GM21447 (cell line): ENCODE measurements around the gene AIG1.
"Not testable (repeated sequence)": the region's sequence is repeated elsewhere in the genome, so short reads cannot be mapped to it uniquely, and the experiment has no call there.

Experiments
- ATAC-seq: cut with Tn5 transposase; IDR thresholded peaks from one replicate; pipeline ENCODE4 v1.9.1; 2021; ENCODE audit not compliant: unreplicated experiment

AIG1 gene

DNA sequence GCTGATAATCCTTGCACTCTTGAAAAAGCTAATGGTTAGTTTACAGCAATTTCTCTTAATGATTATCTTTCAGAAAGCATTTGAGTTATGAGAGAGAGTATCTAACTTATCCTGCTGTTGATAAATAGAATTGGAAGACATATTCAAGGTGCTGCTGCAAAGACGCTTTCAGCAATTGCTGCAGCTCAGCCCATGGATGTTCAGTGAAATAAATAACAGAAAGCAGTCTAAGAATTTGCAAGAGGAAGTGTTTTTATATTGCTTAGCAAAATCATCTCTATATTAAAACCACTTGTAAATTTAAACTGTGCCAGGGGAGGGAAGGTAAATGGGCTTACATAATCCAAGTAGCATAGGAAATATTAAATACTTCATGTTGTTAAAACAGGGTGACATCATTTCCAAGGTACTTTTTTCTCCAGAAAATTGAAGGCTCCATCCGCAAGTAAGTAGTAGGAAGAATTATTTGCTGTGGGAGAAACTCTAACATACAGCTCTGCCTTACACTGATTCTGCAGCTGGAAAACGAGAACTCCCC, 201.3 kb downstream of the AIG1 start:
- ATAC-seq: no peak

DNA sequence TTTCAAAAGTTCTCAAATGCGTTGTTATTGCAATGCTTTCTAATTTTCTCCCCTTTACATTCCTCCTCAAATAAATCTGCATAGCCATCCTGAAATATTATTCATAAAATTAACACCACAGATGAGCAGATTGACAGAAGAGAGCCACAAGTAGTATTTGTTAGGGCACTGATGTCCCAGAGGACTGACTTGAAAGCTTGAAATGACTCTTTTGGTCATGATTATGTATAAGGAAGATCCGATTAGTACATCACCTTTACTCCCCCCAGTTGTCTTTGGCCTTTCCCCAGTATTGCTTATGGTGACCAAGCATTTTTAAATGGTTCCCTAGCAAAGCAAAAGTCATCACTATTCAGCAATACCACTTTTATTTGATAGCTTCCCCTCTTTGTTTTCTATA, 202.2 kb downstream of the AIG1 start:
- ATAC-seq: peak; percentile 74

DNA sequence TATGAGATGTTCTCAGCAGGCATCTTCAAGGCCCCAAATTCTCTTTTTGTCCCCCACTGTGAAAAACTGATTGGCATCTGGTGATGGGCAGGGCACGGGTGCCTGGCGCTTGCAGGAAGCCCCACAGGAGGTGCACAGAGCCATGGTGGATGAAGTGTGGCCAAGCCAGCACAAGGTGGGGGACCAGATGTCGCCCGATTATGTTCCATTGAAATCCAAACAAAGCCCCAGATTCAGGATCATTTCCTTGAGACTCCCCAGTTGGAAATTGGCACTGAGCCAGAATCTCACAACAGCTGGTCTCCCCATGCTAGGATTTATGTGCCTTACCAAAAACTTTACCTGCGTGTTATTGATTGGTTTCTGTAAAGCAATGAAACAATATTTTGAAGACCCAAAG, 203.7 kb downstream of the AIG1 start:
- ATAC-seq: no peak

DNA sequence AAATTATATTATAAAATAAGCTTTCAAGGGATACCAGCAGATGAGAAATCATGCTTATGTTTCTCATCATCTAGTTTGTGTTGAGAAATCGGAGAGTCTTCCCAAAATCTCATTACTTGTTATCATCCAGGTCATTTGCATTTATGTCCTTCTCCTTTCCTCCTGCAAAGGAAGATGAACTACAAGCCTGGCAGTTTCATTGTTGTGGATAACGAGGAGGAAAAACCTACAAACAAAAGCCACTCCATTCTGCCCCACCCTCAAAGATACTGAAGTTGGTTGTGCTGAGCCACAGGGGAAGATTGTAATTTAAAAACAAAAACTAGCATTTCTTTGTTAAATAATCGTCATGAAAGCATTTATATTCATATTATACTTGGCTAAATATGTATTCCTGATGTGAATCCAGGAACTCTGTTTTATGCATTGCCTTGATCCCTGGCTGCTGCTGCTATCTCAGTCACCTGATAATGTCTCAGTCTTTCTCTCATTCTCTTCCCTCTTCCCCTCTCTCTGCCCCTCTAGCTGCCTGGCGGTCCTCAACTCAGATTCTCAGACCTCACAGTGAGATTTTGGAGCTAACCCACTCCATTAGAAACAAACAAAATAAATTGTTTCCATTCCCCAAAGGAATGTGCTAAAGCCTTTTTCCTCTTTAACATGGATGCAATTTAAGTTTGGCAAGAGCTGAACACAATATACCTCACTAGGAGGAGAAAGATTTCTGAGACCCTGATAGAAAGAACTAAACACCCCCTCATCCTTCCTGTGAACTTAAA, 204.5 kb downstream of the AIG1 start:
- no peak for ATAC-seq

DNA sequence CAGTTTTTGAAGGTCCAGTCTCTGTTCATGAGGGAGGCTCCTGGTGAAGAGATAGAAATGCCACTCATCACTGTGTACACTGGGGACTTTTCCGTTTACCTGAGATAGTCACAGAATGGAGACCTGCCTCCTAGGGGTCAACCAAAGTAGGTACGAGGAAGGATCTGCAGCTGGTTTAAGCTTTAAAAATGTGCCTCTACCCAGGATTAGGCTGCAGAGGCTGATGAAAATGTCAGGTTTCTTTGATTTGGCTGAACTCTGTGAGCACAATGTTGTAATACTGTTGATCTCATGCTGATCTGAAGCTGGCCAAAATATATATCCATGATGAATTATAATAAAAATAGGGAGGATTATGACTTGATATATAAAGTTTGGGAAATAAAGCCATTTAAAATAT, 207.1 kb downstream of the AIG1 start:
- no peak for ATAC-seq

DNA sequence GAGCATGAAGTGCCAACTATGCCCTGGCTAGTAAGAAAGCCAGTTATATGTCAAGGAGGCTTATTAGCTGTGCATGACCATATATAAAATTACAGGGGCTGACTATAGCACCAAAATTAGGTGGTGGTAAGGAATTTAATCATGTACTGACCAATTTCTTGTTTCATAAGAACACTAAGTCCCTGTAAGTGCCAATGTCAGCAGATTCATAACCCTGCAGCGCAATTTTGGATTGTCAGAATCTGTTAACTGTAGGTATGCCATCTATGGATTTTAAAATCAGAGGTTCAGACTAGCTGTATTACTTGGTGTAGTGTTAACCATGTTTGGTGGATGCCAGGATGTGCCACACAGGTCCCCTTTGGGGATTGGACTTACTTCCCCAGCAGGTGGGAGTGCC, 207.8 kb downstream of the AIG1 start:
- no peak for ATAC-seq

DNA sequence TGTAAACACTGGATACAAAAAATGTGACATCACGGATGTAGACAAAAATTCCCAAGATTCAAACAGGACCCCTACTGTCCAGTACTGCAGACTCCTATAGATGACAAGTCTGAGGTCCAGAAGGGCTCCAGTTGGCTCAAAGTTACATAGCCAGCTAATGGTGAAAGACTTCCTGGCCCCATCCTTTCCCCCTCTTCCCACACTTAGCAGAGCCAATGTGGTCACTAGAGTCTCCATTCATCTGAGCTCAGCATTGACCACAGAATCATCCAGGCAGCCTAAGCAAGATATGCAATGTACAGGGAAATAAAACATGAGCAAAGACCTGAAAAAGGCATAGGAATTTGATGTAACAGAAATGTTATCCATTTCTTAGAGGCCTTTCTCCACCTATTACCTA, 209.3 kb downstream of the AIG1 start:
- ATAC-seq: no peak

DNA sequence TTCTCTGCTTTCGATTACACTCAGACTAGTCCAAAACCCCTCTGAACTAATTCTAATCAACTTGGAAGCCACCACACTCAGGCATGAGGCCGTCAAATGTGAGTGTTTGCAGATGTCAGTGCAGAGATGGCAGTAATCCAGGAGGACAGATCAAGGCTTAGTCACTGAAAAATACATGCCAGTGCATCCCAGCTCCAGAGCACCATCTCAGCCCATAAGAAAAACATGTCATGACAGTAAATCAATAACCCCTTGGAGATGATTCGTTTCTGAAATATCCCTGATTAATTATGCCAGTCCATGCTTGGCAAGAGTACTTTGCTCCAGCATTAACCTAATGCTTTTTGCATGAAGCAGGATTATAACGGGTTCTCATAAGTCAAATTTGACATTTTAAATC, 210.3 kb downstream of the AIG1 start:
- ATAC-seq: no peak

DNA sequence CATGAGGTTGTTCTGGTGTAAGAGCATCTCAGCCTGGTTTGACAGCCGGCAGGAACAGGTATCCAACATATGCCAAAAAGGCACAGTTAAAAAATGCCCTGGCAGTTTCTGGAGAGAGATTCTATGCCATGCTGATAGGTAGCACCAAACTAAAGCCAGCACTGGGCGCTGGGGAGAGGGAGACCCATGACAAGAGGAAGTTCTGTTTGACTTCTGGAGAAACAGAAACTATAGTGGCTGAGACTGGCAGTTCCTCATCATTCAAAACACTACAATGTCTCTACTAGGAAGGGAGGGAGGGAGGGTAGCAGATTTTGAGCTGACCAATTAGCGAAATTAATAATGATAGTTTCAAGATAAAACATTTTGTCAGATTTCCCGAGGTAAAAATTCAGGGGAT, 215.7 kb downstream of the AIG1 start:
- ATAC-seq: peak; percentile 99

DNA sequence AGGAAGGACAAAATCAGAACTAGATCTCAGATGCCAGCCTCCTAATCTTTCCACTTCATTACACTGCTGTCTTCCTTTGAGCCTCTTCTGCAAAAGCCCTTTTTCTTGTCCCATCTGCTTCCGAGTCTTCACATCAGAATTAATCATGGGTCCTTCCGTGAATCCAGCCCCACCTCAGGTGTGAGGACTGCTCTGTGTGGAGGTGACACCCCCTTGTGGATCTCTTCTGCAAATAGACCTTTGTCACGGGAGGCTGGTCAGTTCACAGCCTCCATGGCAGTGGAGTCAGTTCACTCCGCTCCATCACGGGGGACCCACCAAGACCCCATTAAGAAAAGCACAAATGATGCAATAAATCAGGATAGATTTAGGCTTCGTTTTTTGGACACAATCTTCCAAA, 218.7 kb downstream of the AIG1 start:
- ATAC-seq: no peak

DNA sequence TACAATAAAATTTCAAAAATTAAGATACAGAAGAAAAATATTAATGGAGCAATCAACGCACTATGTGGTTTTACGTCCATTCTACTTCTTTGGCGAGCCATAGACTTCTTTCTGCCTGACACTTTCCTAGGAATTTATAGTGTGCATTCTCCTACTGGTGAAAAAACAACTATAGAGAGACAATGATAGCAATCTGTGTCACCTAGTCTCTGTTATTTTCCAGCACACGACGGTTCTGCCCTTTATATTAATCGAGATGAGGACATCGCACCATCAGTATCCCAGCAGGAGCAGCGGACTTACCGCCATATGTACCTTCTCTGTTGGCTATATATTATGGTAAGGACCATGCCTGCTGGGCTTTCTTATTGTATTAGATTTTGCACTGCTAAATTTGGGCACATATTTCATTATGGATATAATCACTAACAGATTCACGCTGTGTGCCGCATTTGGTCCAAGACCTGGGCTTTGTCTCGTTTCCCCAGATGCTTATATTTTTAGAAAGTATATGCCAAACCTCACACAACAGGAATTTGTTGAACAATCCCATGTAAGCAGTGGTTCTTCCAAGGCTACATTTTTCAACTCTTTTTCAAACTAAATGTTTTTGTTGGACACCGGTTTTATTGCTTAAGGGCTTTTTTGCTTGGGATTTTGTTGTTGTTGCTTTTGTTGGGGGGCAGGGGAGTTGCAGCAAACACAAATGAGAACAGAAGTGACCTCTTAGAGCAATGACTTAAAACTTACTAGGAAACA, 223.4 kb downstream of the AIG1 start:
- no peak for ATAC-seq

DNA sequence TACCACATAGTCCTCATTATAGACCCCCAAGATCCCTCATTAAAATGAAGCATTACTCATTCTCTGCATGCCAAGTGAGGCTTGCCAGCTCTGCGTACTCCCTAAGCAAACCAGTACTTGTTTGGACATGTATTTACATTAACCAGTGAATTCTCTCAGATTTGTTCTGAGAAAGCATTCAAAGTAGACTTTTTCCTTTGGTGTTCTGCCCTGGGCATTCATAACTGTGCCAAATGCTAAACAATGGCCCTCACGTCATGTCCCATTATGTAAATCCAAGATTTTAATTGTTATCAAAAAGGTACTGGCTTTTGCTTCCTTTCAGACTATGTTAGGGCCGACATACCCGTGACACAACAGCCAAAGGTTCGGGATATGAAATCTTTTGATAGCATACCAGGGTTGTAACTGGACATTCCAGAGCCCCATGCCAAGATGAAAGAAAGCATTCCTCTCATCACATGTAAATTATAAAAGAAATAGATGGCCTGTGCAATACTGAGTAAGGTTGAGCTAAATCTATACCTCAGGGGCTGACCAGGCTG, 225.6 kb downstream of the AIG1 start:
- no peak for ATAC-seq

DNA sequence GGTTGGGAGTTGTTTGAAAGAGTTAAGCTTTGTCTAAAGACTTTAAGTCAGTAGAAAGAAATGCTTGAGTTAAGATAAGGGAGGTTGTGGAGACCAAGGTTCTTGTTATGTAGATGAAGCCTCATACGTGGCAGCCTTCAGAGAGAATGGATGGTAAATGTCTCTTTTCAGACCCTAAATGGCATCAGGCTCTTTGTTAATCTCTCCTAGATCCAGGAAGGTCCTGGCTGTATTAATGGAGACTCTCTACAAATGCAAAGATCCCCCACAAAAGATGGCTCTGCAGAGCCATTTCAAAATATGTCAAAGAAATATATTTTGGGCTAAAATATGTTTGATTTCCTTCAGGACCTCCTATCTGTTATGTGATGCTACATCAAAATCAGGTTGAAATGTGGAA, 228.2 kb downstream of the AIG1 start:
- ATAC-seq: no peak

DNA sequence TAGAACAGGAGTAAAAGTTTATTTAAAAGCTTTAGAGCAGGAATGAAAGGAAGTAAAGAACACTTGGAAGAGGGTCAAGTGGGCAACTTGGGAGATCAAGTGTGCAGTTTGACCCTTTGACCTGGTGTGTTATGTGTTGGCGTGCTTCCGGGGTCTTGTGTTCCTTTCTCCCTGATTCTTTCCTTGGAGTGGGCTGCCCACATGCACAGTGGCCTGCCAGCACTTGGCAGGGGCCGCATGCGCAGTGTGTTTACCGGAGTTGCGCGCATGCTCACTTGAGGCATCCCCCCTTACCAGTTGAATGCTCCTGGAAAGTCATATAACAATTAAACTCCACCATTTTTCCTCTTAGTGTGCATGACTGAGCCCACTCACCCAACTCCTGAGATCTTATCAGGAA, 229.5 kb downstream of the AIG1 start:
- ATAC-seq: no peak

DNA sequence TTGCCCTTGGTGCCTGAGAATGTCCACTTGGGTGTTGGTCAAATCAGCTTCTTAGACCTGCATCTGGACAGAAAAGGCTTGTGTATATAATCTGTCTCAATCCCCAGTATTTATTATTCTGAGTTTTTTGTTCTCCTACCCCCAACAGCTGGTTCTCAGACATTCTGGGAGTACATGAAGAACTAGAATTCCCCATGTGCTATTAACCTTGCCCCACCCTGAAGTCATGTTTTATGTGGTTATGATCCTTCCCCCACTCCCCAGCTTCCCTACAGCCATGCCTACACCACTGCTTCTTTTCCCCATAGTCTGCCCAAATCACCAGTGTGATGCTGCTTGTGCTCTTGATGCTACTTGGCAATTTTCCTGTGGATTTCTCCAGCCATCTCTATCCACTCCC, 232.8 kb downstream of the AIG1 start:
- ATAC-seq: no peak

DNA sequence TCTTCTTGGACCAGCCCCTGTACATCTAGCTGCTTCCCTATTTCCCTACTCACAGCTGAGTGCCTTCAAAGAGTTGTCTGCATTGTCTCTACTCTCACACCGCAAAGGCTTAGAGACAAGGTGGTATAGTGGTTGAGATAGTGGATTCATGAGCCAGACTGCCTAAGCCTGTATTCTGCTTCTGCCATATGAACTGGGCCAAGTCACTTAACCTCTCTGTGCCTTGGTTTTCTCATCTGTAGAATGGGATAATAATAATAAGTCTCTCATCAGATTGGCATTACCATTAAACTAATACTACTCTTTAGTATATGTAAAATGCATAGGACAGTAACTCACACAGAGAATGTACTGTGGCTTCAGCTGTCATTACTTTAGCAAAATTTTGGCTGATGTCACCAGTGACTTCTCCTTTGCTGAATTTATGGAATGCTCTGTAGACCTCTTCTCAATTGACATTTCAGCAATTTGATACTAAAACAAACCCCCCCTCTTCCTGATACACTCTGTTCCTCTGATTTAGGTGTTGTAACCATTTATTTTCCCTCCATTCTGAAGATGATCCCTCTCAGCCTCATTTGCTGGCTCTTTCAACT, 233.7 kb downstream of the AIG1 start:
- no peak for ATAC-seq

DNA sequence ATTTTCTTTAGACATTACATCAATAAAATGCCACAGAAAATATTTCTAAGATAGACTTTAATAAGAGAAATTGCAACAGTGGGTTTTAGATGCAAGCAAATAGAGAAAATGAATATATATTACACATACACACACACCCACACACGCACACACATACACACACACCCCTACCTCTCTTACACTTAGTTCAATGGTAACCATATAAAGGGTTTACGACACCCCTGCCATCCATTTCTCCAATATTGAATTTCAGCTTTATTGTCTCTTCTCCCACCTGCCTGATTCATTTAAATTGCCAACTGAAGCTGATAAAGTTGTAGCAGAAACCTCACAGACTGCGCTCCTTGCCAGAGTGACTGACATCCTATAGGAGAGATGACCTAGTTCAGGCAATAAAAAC, 235.2 kb downstream of the AIG1 start:
- ATAC-seq: no peak

DNA sequence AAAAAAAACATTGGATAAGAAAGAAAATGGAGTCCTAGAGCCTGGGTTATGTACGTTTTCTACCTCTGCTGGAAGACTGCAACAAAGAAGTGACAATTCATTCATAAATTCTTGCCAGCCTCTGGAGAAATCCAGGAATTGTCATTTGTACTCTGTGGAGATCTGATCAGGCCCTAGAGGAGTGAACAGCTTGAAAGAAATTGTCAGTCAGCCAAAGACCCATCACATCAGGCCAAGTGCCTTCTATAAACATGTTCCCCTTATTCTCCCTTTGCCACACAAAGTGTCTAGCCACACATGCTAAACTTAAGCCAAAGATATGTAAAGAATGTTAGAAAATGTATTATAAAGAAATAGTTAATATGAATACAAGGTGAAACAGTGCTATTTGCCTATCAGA, 237.4 kb downstream of the AIG1 start:
- ATAC-seq: no peak

DNA sequence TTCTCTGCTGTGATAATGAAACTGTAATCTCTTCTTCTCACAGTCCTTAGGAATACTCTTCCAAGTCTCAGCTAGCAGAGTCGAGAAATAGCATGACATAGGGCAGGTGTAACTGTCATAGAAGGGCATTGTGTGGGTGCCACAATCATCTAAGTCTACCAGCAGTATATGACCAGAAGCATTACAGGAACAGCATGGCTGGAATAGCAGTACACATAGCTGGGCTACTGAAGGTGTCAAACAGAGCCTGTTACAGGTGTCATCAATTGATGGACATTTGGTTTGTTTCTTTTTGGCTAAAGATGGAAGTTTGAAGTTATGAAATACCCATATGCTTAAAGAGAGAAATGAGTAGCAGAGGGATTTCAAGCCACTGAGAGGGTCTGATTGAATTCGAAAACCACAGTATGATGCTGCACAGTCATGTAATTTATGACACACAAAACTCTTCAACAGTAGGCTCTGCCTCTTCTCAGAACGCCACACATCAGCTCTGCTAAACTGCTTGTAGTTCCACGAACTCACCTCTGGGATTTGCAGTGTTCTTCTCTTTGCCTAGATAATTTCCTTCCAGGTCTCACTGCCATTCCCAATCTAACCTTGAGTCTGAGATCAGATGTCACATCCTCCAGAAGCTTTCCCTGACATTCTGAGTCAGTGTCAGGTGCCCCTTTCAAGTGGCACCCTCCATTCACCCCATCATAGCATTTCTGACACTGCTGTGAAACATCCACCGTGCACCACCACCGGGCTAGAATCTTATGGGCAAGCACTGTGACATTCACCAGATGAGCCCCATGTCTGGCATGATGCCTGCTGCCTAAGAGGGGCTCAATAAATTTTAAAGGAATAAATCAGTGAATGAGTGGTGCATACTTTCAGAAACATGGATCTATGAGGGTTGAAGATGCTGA, 238.8 kb downstream of the AIG1 start:
- peak; percentile 72 for ATAC-seq

DNA sequence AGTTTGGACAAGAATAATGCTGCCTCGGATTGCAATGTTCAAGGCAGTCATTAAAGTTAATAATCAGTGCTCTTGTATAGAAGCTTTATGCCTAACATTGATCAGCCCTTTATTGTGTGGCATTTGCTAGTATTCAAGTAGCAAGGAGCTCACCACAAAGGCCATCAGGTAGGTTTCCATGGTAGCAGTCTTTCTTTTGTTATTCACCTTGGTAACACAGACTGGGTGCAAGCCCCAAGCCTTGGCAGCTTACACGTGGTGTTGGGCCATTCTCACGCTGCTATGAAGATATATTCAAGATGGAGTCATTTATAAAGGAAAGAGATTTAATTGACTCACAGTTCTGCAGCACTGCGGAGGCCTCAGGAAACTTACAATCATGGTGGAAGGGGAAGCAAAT, 240.5 kb downstream of the AIG1 start:
- no peak for ATAC-seq

DNA sequence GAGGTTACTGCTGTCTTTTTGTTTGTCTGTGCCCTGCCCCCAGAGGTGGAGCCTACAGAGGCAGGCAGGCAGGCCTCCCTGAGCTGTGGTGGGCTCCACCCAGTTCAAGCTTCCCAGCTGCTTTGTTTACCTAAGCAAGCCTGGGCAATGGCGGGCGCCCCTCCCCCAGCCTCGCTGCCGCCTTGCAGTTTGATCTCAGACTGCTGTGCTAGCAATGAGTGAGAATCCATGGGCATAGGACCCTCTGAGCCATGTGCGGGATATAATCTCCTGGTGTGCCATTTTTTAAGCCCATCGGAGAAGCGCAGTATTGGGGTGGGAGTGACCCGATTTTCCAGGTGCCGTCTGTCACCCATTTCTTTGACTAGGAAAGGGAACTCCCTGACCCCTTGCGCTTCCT, 247.1 kb downstream of the AIG1 start:
- not testable (repeated sequence) for ATAC-seq
